GM18517 (cell line): ENCODE results near the gene BLCAP.
"Not testable (repeated sequence)": the region's sequence is repeated elsewhere in the genome, so short reads cannot be mapped to it uniquely, and the experiment has no call there.

Experiments
- ATAC-seq: cut with Tn5 transposase; IDR thresholded peaks from one replicate; pipeline ENCODE4 v1.9.1; 2021; ENCODE audit warnings: mild to moderate bottlenecking, moderate library complexity; ENCODE audit not compliant: unreplicated experiment

Gene BLCAP

GRCh38 chr20:37490663-37491350 is 36.9 kb downstream of the BLCAP start:
- no peak for ATAC-seq

DNA sequence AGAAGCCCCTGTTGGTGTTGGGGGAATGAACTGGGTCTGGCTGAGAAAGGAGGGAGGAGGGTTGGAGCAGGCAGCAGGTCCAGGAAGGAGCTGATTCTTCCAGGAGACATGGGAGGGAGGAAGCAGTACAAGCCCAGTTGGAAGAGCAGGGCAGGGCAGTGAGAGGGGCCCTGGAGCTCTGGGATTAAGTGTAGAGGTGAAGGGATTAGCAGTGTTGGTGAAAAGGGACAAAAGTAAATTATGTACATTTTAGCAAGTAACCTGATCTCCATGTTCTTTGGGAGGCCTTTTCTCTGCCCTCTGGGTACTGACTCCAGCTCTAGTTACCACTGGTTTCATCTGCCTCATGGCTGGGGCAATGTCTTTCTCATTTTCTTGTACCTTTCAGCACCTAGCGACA is 41.5 kb downstream of the BLCAP start:
- not testable (repeated sequence) for ATAC-seq

DNA sequence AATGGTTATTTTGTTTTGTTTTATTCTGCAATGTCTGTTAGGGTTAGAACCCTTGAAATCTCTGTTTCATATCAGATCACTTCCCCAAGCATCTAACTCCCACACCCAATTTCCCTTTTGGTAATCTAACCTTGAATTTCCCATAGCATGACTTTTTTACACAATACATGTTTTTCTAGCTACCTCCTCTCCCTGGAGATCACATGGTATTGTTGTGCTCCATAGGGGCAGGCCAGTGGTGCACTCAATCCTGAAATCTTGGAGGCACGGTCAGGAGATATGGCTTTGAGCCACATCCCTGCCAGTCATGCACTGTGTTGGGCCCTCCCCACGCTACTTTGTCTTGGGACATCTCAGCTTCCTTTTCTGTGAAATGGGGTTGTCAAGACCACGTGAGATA is 43.3 kb downstream of the BLCAP start:
- ATAC-seq = no peak

DNA sequence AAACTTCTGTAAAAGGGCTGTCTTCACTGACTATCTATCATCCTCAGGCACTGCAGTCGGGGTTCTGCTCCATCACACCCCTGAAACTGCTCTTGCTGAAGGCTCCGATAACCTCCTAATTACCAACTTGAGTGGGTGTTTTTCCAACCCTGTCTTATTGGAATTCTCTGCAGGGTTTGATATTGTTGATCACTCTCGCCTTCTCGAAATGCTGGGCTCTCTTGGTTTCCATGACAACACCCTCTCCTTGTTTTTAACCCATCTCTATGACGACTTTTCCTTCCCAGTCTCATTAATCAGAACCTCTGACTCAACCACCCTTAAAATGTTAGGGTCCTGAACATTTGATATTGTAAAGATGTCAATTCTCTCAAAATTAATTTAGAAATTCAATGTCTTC is 46.1 kb downstream of the BLCAP start:
- no peak for ATAC-seq

DNA sequence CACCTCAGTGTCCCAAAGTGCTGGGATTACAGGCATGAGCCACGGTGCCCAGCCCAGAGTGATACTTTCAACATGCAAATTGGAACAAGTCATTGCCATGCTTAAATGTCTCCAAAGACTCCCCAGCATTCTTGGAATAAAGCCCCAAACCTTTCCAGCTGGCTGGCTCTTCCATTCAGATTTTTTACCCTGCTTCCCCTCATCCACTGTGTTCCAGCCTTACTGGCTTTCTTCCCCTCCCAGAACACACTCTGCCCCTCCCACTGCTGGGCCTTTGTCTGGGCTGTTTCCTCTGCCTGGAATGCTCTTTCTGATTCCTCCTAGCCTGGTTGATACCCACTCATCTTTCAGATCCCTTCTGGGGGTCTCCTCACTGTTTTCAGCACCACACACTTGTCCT is 46.8 kb downstream of the BLCAP start:
- no peak for ATAC-seq

DNA sequence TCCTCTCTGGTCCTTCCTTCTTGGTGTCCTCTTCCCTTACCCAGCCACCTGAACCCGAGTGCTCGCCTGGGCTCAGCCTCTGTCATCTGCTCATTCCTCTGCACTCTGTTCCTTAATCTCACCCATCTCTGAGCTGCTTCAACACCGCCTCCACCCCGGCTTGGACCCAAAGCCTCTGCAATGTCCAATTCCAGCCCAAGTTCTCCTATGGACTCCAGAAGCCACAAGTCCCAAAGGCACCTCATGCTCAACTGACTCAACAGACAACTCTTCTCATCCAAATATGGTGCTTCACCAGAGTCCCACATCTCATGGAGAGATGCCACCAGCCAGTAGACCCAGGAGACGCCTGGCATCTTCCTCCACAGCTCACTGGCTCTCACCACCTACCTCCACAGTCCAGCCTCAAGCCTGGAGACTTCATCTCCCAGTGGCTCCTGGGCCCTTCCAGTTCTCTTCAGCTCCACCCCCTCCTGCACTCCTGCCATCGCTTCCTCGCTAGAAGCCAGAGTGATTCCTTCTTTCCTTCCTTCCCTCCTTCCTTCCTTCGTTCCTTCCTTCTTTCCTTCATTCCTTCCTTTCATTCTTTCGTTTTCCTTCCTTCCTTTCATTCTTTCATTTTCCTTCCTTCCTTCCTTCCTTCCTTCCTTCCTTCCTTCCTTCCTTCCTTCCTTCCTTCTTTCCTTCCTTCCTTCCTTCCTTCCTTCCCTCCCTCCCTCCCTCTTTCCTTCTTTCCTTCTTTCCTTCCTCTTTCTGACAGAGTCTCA is 47.6 kb downstream of the BLCAP start:
- ATAC-seq = no peak

GRCh38 chr20:37479266-37479665 is 48.4 kb downstream of the BLCAP start:
- no peak for ATAC-seq

GRCh38 chr20:37477041-37477440 is 50.6 kb downstream of the BLCAP start:
- no peak for ATAC-seq

- no peak for ATAC-seq
Measured at GRCh38 chr20:37475252-37475651, 52.4 kb downstream of the BLCAP start.

- ATAC-seq = no peak
Measured at GRCh38 chr20:37474386-37474785, 53.3 kb downstream of the BLCAP start.

GRCh38 chr20:37473249-37474000 is 54.3 kb downstream of the BLCAP start:
- ATAC-seq = no peak

- ATAC-seq = not testable (repeated sequence)
Measured at GRCh38 chr20:37472435-37472834, 55.2 kb downstream of the BLCAP start.

DNA sequence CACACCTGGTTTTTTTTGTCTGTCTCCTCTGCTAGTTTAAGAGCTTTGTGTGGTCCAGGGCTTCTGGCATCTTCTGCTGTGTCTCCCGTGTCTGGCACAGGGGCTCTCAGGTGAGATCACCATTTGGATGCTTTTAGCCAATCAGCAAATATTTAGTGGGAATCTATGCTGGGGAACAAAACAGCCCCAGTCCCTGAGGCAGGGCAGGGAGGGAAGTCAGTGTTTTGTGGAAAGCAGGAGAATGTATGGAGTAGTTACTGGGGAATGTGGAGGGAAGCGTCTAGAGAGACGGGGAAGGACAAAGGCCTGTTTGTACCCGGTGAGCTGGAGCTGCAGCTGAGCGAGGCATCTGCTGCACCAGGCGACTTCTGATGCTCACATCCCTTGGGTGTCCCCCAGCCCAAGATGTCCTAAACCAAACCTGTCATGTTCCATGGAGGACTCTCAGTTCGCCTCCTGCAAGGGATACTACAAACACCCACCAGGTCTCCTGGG is 55.9 kb downstream of the BLCAP start:
- ATAC-seq = no peak

- not testable (repeated sequence) for ATAC-seq
Measured at GRCh38 chr20:37470190-37470589, 57.5 kb downstream of the BLCAP start.

DNA sequence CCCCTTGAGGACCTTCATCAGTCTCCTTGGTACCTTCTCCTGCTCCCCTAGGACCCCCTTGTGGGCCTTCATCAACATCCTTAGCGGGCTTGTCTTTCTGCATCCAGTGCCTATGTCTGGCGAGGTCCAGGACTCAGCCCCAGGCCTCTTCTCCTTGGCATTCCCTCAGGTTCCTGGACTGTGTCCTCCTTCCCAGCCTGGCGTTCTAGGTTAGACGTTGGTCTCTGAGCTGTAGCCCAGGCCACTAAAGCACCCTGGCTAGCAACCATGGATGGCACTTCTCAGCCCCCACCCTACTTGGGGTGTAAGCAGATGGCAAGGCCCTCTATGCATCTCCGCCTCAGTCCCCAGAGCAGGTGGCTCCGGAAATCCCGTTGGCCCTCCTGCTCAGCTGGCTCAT is 58.1 kb downstream of the BLCAP start:
- no peak for ATAC-seq

DNA sequence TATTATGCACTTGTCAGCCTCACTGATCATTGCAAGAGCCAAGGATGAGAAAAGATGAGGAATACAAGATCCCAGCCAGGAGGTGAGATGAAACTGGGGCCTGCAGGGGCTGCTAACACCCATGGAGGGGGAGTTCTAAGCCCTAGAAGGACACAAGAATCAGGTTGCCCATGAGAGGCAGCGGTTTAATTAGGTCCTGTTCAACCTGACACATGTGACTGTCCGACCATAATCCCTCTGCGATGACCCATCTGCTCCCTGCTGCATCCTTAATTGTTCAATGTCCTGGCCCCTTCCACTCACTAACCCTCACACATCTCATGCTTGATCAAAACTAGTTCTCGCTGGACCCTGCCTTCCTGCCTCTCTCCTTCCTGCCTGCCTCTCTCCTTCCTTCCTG is 58.8 kb downstream of the BLCAP start:
- no peak for ATAC-seq
